HG02970 (cell line): ENCODE data around the gene CHRD.

Source experiments
- ATAC-seq: cut with Tn5 transposase; IDR thresholded peaks from one replicate; pipeline ENCODE4 v1.9.1; 2021; ENCODE audit warnings: mild to moderate bottlenecking, moderate library complexity, moderate number of reproducible peaks; ENCODE audit not compliant: unreplicated experiment, low FRiP score

Gene CHRD

GRCh38 chr3:184346480-184347190 lies 33.2 kb upstream of the CHRD start:
- no peak for ATAC-seq

DNA sequence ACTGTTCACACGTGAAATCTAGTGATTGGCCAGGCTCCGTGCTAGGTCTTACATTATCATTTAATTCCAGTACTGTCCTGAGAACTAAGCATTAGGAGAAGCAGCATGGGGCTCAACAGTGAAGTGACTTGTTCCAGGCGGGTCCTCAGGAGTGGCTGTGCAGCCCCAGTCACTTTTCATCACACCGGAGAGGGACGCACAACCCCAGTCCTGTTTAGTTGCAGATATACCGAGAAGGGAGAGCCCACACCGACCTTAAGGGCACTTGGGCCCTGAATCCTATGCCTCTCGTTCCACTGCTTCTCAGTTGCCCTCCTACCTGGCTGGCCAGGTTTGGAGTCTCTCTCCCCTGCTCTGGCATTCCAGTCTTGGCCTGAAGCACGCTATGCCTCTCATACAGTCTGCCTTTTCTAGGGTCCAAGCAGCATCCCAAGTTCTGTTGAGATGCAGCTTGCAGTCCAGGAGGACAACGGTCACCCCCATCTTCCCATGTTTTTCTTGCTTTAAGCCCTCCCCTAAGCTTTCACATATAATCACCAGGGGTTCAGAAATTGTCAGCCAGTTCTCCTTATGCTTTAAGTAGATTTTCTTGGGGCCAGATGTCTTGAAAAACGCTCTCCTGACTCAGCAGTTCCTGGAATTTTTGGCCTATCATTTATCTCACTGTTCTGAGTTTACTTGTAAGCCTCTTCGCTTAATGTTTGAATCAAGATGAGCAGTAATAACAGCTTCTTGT lies 32.4 kb upstream of the CHRD start:
- no peak for ATAC-seq

GRCh38 chr3:184348057-184348382 lies 31.8 kb upstream of the CHRD start:
- no peak for ATAC-seq

- ATAC-seq: no peak
Measured at GRCh38 chr3:184349563-184350470, 30.0 kb upstream of the CHRD start.

- no peak for ATAC-seq
Measured at GRCh38 chr3:184350618-184351017, 29.2 kb upstream of the CHRD start.

DNA sequence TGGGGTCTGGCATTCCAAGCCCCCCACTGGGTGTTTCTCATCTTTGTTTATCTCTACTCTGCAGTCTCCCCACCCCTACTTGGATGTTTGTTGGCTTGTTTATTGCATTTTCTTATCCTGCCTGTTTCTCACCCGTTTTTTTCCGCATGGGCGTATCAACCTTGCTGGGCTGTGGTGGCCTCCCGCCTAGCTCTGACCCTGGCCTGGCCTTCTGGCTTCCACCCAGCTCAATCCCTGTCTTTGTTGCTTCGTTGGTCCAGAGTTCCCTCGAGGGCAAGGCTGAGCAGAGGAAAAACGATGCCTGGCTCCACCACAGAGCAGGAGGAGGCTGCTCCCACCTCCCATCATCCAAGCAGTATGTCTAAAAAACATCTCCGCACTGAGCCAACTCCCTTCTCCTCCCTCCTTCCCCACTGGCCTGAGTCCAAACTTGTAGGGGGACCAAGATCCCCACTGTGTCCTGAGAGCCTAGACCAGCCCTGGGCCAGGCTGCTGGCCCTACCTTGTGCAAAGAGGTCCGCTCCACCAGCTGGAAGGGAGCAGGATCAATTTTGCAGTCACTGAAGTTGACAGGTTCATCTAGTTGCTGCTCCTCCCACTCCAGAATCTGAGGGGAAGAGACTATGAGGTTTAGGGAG lies 28.2 kb upstream of the CHRD start:
- ATAC-seq: no peak

DNA sequence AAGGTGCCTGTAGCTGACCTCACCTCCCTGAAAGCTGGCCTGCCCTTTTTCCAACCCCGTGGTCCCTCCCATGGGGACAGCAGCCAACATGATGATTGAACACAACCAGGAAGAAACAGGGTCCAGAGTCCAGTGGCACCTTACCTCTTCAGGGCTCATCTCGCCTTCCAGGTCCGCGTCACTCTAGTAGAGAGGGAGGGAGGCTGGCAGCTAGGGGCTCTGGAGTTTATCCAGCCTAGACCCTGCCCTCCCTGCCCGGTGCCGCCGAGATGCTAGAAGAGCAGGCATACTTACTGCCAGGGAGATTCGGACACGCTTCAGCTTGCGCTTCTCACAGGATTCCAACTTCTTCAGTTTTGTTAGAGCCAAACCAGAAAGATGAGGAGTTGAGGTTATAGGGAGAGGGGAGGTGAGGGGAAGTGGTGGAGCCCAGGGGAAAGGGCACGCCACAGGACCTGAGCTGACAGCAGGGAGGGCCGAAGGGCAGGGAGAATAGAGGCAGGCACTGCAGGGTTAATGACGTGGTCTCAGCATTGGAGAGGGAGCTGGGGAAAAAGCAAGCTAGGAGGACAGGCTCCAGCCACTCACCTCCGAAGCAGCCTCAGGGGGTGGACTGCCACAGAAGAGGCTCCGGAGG lies 27.6 kb upstream of the CHRD start:
- ATAC-seq: no peak

DNA sequence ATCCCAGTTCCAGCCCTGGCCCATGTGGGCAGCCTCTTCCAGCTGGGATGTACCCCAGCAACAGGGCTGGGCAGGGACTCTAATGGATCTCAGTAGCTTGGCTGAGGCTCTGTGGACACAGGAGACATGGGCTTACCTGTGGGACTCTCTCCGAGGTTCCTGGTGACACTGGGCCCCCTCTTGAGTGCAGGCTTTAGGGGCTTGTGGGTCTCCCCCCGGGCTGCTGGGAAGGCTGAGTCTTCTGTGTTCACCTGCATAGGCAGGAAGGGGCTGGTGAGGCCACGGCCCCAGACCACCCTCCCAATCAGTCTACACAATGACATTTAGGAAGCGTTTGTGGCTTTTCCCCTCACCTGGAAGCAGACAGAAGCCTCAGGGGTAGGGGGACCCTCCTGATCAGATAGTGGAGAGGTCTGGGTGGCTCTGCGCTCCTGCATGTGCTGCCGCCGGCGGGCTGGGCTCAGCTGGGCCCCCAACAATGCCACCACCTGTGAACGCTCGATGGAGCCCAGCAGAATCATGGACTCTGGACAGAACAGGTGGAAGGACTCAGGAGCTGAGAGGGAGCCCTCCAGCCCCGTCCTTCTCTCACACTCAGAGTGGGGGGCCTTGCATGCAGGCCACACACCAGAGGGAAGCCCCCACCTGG lies 26.8 kb upstream of the CHRD start:
- no peak for ATAC-seq

GRCh38 chr3:184353546-184353941 lies 26.3 kb upstream of the CHRD start:
- no peak for ATAC-seq

DNA sequence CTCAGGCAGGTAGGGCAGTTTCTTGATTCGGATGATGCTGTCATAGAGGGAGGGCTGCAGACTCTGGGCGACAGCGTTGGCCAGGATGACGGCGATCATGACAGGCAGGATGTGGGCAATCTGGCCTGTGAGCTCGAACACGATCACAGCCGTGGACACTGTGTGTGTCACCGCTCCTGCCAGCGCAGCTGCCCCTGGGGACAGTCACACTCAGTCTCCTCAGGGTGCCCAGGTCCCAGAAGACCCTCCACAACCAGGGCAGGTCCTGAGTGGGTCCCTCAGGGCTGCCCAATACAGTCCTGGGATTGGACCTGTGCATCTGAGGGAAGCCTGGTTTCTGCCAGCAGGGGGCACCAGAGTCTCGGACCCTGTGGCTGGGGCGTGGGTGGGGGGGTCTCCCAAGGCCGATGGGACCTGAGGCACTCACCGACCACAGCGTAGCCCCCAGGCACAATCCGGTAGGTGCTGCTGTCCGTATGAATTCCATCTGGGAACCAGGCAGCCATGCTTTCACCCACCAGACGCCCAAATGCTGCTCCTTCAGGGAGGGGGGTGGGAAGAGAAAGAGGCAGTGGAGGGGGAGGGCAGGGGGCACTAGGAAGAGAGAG lies 25.6 kb upstream of the CHRD start:
- ATAC-seq: no peak

DNA sequence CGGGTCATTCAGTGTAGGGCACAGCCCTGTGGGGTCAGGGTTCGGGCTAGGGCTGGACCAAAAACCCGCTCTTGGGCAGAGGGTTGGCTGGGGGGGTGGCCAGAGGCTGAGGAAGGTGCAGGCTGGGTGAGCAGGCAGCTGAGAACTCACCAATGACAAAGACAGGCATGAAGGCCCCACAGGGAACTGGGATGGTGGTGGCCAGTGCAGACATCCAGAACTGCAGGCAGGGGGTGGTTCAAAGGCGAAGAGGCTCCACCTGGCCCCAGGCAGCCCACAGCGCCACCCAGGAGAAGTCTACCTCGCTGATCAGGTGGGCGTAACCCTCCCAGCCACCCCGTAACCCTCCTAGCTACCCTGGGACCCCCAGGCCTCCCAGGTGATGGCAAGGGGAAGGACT lies 25.1 kb upstream of the CHRD start:
- ATAC-seq: no peak

DNA sequence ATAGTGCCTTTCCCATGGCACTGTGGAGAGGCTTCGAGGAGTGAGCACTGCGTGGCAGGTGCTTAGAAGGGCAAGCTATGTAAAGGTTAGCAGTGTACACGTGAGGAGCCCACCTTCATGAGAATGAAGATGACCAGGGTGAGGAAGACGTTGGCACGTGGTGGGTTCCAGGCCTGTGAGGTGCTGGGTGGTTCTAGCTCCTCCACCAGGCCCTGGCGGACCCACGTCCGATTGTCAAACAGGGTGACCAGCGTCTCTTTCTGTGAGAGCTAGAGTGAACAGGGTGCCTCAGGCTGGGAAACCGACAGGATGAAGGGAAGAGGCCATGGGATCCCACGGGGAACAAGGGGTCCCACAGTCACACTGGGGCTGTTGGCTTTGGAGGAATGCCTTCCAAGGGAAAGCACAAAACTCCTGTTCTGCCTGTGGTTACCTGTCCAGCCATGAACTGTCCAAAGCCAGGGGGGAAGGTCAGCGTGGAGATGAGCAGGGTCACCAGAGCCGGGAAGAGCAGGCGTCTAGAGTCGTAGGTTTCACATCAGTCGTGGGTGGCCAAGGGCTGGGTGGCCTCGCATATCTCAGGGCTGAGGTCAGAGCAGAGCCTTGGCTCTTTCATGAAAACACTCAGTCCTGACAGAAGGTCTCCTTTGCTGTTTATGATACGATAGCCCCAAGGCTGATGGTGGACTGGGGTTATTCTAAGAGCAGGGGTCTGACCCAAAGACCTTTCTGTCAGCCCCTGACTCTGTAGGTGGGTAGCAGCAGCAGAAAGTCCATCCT lies 24.4 kb upstream of the CHRD start:
- no peak for ATAC-seq

DNA sequence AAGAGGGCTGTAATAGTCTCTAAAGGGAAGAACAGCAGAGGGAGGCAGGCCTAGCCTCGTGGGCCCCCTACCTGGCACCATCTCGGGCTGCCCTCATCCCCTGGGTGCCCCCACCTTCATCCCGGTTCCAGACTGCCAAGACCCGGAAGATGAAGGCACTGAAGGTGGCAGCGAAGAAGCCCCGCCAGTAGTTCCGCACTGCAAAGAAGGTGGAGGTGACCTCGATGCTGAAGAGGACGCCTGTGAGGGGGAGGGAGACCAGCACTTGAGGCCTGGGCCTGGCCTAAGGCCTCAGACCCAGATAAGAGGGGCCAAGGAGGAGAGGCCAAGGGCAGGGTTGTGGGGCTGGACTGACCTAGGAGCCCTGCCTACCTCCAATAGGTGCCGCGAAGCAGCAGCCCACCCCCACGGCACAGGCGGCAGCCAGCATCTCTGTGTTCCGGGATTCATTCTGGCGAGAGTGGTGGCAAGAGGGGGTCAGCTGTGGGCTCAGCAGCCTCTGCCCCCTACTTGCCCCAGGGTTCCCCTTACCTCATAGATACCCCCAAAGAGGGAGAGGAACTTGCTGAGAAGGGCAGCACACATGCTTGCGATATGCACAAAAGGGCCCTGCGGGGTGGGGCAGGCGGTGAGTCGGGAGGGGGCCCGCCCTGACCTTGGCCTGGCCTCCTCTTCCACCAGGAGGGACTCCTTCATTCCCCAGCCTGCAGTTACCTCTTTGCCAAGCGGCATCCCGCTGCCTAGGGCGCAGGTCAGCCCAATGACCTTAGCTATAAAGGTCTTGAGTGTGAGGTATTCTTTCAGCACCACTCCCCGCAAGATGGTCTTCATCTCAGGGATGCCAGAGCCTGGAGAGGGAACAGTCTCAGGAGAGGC lies 22.4 kb upstream of the CHRD start:
- no peak for ATAC-seq

GRCh38 chr3:184358124-184358767 lies 21.6 kb upstream of the CHRD start:
- ATAC-seq: no peak

DNA sequence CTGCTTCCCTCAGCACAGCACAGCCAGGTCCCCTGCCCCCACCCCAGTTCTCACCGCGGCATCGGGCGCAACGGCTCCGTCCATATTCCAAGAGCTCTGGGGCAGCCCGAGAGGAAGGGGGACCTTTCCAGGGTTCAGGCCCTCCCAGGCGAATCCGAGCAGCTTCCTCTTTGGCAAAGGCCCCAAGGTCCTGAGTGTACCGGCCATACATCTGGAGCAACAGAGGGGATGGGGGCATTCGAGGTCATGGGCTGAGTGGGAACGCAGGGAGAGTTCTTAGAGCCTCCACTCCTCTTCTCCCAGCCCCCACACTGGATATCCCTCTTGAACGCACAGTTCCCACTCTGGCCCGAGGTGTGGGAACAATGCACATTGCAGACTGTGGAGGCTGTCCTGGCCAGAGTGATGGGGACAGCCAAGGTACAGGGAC lies 20.9 kb upstream of the CHRD start:
- no peak for ATAC-seq

DNA sequence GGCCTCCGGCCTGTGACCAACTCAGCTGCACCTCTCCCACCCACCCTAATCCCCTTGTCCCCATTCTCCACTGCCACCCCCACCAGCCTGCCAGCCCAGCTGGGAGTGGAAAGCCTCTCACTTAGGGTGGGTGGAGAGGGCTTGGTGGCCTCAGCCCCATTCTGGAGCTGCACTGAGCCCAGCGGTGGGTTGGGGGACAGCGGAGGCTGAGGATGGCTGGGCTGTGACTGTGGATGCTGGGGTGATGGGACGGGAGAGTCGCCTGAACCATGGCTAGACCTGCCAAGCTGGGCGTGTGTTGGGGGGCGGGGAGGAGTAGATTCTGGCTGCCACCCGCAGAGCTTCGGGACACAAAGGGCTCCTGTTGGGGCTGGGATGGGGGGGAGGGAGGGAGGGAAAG lies 20.2 kb upstream of the CHRD start:
- no peak for ATAC-seq
